GM12892 (cell line): Measurements from ENCODE around the gene BEST4. TPM values are rescaled to one million over a fixed set of nuclear protein-coding genes. Genes with fewer than 3 reads are reported as not detected.

Experiments used
- DNase-seq: peaks from one replicate; pipeline ENCODE4 v3.0.0; 2011; ENCODE audit not compliant: insufficient read length
- FAIRE-seq: peaks from 2 replicates; lab custom pipeline; 2011; peaks lifted over from hg19 to GRCh38; lab: Jason Lieb, UNC
- POLR2A ChIP-seq: IDR thresholded peaks from 2 replicates; pipeline ENCODE4 v1.6.1; 2011; ENCODE audit warnings: low read depth, low read length, control low read depth
- POLR2AphosphoS5 ChIP-seq: IDR thresholded peaks from 2 replicates; pipeline ENCODE4 v1.6.1; 2011; ENCODE audit warnings: low read depth, low read length, control low read depth
- TAF1 ChIP-seq: IDR thresholded peaks from 2 replicates; pipeline ENCODE4 v1.6.1; 2011; ENCODE audit warnings: low read depth, mild to moderate bottlenecking, control low read depth, low read length, borderline replicate concordance
- polyA plus RNA-seq: library from polyadenylated mRNA; unstranded; fragments of >200 nt; gene quantifications from one replicate; pipeline ENCODE4 v1.2.1, GENCODE V29; 2012; ENCODE audit warnings: missing spikeins, inconsistent platforms; ENCODE audit not compliant: missing spikeins

The BEST4 gene
- polyA plus RNA-seq: 0.72 TPM

DNA sequence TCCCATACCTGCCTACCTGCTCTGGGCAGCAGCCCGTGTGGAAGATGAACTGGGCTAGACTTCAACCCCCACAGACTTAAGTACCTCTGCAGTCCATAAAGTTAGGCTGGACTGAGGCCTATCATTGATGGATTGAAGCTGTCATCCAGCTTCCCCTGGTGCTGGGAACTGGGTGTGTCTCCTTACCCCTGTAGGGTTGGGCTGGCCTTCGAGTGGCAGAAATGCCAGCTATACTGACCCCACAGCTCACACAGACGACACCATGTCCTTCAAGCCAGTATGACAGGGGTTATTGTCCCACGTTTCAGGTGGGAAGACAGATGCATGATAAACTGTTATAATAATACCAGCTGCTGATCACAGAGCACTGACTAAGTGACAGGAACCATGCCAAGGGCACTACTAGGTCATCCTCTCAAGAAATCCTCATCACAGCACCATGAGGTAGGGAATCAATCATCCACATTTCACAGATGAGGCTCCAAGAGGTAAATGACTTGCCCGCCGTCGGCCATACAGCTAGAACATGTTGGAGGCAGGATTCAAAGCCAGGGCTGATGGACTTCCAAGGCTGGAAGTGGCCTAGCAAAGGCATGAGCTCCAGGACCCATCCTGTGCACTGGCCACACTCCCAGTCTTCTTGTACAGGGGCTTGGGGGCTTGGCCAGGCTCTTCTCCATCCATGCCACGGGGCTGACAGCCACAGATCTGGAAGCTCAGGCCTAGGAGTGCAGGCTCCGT, at the start of gene BEST4:
Gene BEST4 (minus strand): TSS at position 51 of the 741 bp plus-strand sequence. CDS start 465 bp downstream, outside the sequence.
- no peak for TF ChIP-seq POLR2AphosphoS5
- TF ChIP-seq POLR2A: no peak
- TF ChIP-seq TAF1: no peak
- FAIRE-seq (no peak), DNase-seq (no peak)

DNA sequence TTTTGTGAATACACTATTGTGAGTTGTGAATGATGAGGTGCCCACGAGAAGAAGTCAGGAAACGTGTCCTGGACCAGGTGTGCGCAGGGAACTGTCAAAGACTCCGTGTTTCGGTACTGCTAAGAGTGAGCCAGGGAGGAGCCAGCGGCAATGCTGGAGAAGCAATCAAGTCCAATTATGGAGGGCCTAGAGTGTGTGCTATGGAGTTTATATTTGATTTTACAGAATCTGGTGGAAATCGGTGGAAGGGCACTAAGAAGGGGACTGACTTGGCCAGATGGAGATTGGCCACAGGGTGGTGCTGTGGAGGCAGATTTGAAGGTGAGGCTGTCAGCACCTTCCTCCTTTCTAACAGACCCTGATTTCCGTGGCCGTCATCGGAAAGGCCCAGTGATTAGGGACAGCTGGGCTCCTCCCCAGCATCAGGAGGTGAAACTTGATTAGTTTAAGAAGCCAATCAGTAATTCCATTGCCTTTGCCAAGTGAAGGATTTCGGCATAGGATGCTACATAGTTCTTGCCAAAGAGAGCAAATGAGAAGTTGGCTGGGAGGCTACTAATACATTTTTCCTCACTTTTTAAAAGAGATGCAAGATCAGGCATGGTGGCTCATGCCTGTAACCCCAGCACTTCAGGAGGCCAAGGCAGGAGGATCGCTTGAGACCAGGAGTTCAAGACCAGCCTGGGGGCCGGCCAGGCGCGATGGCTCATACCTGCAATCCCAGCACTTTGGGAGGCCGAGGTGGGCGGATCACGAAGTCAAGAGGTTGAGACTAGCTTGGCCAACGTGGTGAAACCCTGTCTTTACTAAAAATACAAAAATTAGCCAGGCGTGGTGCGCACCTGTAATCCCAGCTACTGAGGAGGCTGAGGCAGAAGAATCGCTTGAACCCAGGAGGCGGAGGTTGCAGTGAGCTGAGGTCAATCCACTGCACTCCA, 48.0 kb upstream of the BEST4 start:
- peak; percentile 70 for DNase-seq
- no peak for TF ChIP-seq TAF1
- no peak for TF ChIP-seq POLR2AphosphoS5
- no peak for TF ChIP-seq POLR2A
- FAIRE-seq: peak; percentile 92

GRCh38 chr1:44834328-44834727, 46.4 kb upstream of the BEST4 start:
- FAIRE-seq (no peak), DNase-seq (no peak)
- no peak for TF ChIP-seq POLR2A
- no peak for TF ChIP-seq TAF1
- TF ChIP-seq POLR2AphosphoS5: no peak

DNA sequence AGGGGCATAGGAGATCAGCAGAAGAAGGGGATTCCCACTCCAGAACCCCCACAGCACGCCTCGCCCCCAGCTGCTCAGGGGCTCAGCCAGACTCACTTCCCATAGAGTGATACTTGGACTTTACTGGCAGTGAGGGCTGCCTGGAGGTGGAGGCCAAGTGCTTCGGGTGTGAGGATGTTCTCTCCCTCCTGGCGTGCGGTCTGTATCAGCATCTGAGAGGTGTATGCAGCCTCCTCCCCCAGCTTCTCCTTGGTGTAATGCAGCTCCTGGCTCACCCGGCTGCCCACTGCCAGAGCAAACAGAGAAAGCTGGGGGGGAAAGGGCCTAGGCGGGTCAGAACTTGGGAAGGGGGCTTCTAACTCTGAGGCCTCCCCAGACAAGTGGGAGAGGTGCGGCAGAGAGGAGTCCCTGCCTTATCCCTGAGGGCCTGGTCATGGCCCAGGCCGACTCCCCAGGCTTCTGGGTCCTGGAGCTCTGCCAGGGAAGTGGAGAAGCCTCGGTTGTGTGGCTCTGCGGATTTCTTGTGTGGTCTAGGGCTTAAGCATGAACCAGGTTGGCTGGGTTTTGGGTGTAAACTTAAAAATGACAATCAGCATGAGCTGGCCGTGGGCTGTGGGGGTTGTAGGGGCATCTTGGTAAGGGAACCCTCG, 44.2 kb upstream of the BEST4 start:
- DNase-seq: no peak
- no peak for FAIRE-seq
- no peak for TF ChIP-seq TAF1

DNA sequence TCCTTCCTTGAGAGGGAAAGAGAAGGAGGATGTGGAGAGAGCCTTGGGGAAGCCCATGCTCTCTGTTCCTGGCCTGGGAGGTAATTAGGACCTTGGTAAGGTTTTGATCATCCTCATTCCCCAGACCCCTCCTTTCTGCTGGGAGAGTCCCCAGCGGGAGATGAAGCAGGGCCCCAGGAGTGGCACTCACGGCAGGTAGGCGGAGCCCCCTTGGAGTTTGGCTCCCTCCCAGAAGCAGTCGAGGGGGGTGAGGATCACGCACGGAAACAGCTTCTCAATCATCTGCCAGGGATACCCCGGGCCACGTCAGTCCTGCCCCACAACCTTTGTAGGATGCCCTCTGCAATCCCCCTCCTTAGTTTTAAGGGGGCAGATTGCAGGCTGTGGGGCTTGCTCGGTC, 43.5 kb upstream of the BEST4 start:
- no peak for TF ChIP-seq POLR2A
- no peak for TF ChIP-seq POLR2AphosphoS5
- no peak for TF ChIP-seq TAF1
- FAIRE-seq (no peak), DNase-seq (no peak)

DNA sequence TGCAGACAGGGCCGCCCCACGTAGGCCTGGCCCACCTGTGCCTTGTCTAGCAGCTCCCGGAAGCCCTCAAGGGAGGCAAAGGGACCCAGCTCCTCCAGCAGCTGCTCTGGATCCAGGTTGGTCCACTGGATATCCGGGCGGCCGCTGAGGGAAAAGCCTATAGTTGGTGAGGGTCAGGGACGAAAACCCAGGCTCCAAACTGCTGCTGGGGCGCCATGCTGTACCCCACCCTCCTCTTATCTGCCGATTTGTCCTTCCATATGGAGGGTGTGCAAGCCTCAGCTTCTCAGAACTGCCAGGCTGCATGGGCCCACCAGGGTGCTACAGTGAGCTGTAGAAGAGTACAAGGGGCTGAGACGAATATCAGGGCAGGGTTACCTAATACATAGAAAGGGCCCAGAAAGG, 42.9 kb upstream of the BEST4 start:
- FAIRE-seq (no peak), DNase-seq (no peak)
- TF ChIP-seq POLR2A (no peak), POLR2AphosphoS5 (no peak), TAF1 (no peak)

GRCh38 chr1:44829506-44830384, 41.8 kb upstream of the BEST4 start:
- TF ChIP-seq POLR2AphosphoS5: no peak
- TF ChIP-seq POLR2A: no peak
- TF ChIP-seq TAF1: no peak
- FAIRE-seq (no peak), DNase-seq (no peak)

GRCh38 chr1:44828841-44829440, 41.0 kb upstream of the BEST4 start:
- no peak for TF ChIP-seq TAF1
- no peak for TF ChIP-seq POLR2A
- TF ChIP-seq POLR2AphosphoS5: no peak
- no peak for FAIRE-seq
- no peak for DNase-seq

- DNase-seq: no peak
- no peak for FAIRE-seq
- TF ChIP-seq POLR2AphosphoS5 (no peak), POLR2A (no peak), TAF1 (no peak)
Observed at GRCh38 chr1:44828003-44828651, 40.2 kb upstream of the BEST4 start.
